GM21529 (cell line): ENCODE data around the gene CABP4.
A peak's percentile ranks its signal among the peaks of the same experiment; 100 is the strongest.
"Not testable (repeated sequence)": the region's sequence is repeated elsewhere in the genome, so short reads cannot be mapped to it uniquely, and the experiment has no call there.

Experiments used
- ATAC-seq: cut with Tn5 transposase; IDR thresholded peaks from one replicate; pipeline ENCODE4 v1.9.1; 2021; ENCODE audit not compliant: unreplicated experiment

Gene CABP4

DNA sequence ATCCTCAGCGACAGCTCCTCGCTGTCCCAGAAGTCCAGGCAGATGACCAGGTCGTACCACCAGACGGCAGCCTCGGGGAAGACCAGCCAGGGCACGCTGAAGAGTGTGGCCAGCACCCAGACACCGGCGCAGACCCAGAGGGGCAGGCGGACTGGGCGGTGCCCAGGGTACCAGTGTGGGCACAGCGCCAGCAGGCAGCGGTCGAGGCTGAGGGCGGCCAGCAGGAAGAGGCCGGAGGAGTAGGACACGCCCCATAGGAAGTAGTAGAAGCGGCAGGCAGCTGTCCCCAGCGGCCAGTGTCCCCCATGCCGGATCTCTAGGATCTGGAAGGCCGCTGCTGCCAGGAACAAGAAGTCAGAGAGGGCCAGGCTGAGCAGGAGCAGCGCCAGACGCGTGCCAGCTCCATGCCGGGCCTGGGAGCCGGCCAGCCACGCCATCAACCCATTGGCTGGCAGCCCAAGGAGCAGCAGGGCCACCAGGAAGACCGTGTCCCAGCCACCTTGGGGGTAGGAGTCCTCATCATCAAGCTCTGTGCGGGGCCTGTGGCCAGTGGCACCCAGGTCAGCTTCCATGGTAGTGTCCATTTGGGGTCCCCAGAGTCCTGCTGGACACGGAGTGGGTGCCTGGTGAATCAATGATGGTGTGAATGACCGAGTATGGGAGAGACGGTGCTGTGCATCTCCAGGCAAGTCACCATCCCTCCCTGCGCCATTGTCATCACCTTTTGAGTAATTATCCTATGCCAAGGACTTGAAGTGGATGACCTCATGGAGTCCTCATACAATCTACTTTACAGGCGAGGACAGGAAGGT is 2.8 kb upstream of the CABP4 start, which contains the start of gene GPR152:
Gene GPR152 (minus strand): TSS at position 589 of the 812 bp plus-strand sequence. CDS start 5 bp downstream, at position 584.
- no peak for ATAC-seq

GRCh38 chr11:67453816-67454732 is 1.1 kb upstream of the CABP4 start:
- ATAC-seq: no peak

GRCh38 chr11:67456068-67456705 is 1.0 kb downstream of the CABP4 start:
- ATAC-seq: no peak

DNA sequence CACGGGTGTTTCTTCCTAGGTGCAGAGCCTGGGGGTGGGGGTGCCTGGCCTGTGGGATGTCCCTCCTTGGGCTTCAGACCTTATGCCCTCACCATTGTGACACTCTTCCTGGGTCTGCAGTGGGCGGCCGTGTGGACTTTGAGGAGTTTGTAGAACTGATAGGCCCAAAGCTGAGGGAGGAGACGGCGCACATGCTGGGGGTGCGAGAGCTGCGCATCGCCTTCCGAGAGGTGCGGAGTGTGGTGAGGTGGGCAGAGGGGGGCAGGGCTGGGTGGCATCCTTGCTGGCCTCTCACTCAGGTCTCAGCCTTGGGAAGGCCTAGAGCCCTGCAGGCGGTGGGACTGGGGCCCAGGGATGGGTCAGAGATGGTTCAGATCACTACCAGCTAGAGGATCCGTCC is 2.3 kb downstream of the CABP4 start:
- ATAC-seq: no peak

DNA sequence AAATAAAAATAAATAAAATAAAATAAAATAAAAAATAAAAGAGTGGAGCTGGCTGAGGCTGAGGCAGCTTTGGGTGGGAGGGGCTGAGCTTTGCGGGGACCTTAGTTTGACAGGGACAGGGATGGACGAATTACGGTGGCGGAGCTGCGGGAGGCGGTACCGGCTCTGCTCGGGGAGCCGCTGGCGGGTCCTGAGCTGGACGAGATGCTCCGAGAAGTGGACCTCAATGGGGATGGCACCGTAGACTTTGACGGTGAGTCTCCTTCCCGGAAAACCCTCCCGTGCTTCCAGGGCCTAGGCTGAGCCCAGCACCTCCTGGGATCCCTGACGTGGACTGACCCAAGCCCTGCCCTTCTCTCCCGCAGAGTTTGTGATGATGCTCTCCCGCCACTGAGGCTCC is 3.1 kb downstream of the CABP4 start:
- ATAC-seq: no peak

GRCh38 chr11:67463186-67463585 is 8.0 kb downstream of the CABP4 start:
- ATAC-seq: no peak

DNA sequence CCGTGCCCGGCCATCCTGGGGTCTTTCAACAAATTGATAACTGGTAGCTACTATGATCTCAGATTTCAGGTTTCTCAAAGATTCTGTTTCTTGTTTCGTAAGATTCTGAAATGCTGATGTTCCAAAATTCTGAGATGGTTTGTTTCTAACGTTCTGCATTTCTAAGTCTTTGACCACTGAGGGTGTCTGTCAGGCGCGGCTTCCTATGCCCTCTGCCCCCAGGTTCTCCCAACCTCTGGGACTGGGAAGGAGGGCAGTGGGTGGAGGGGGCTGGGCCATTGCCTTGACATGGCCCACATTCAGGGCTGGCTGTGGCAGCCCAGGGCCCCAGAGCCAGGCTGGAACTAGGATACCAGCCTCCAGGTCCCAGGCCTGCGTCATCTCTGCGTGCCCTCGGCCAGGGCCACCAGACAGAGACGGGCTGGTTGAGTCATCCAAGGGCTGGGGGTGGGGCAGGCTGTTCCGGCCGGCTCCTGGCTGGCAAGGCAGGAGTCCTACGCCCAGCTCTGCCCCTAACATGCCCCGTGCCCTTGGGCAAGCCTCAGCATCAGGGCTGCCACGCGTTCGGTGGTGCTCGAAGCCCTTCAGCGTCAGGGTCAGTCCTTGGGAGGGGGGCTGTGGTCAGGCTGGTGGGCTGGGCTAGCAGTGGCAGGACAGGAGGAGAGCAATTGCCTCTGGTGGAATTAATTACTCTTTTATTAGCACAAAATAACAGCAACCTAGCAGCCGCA is 8.7 kb downstream of the CABP4 start:
- no peak for ATAC-seq

GRCh38 chr11:67464411-67465188 is 9.4 kb downstream of the CABP4 start:
- ATAC-seq: peak; percentile 43

DNA sequence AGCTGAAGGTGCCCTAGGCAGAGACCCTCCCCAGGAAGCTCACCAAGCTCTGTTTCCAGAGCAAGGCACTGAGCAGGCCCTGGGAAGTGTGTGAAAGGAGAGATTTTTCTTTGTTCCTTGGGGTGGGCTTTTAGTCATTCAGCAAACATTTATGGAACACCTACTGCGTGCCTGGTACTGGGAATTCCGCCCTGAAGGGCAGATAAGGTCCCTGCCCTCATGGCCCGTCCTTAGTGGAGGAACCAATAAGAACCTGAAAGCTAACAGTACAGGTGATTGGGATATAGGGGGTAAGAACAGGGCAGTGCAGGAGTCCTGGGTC is 10.0 kb downstream of the CABP4 start:
- ATAC-seq: no peak

GRCh38 chr11:67465530-67465929 is 10.4 kb downstream of the CABP4 start:
- not testable (repeated sequence) for ATAC-seq

DNA sequence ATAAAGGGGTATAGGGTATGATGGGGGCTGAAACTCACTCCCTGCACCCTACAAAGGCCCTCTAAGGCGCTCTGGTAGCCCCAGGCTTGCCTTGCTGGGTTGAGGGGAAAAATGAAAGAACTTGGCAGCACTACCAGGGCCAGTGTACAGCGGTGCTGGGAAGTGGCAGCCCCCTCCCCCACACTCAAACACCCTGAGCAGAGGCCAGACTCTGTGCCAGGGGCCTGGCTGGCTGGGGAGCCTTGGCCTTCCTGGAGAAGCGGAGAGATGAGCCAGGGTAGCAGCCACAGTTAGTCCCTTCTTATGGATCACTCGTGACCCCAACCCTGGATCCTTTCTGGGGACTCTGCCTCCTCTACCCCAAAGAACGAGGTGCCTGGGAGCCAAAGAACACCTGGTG is 11.2 kb downstream of the CABP4 start:
- no peak for ATAC-seq

GRCh38 chr11:67466962-67467771 is 12.0 kb downstream of the CABP4 start:
- no peak for ATAC-seq

- ATAC-seq: no peak
These were observed 12.9 kb downstream of the CABP4 start for GRCh38 chr11:67468056-67468455.

- no peak for ATAC-seq
These were observed 13.3 kb downstream of the CABP4 start for GRCh38 chr11:67468456-67468758.

DNA sequence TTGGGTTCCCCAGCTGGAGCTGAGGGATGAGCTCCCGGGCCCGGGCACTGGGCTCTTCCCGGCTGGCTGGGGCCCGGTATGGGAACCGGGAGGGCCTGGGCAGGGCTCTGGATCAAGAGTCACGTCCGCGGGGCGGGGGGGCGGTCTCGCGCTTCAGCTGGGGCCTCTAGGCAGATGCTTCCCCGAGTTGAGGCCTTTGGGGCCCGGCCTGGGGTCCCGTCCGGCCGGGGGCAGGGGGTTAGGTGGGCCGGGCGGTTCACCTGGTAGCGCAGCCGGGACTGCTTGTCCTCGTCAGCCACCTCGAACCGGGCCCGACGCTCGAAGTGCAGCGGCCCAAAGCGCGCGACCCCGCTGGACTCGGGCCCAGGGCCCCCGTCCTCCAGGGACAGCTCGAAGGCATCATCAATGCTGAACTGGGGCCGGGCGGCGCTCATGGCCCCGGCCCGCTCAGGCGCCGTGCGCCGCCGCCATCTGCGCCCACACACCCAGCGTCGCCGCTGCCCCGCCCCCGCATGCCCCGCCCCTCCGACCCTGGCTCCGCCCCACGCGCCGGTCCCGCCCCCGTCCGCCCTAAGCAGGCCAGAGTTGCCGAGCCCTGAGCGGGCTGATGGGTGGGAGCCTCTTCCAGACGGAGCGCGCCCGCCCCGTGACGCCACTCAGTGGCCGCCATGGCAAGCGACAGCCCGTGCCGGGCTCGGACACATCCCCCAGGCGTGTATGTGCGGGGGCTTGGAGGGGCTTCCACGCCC is 13.8 kb downstream of the CABP4 start, which contains the start of gene TMEM134:
Gene TMEM134 (minus strand): TSS at position 493 of the 749 bp plus-strand sequence. CDS start 59 bp downstream, at position 434.
- ATAC-seq: peak; percentile 68

DNA sequence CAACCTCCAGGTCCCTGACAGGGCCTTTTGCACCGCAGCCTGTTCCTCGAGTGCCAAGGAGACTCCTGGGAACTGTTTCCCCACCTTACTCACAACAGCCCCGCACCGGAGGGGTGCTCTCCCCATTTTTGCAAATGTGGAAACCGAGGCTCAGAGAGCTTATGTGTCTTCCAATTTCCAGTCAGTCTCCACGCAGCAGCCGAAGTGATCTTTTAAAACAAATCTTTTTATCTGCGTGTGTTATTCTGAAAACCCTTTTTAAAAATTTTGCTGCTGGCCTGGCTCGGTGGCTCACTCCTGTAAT is 14.3 kb downstream of the CABP4 start:
- ATAC-seq: no peak

DNA sequence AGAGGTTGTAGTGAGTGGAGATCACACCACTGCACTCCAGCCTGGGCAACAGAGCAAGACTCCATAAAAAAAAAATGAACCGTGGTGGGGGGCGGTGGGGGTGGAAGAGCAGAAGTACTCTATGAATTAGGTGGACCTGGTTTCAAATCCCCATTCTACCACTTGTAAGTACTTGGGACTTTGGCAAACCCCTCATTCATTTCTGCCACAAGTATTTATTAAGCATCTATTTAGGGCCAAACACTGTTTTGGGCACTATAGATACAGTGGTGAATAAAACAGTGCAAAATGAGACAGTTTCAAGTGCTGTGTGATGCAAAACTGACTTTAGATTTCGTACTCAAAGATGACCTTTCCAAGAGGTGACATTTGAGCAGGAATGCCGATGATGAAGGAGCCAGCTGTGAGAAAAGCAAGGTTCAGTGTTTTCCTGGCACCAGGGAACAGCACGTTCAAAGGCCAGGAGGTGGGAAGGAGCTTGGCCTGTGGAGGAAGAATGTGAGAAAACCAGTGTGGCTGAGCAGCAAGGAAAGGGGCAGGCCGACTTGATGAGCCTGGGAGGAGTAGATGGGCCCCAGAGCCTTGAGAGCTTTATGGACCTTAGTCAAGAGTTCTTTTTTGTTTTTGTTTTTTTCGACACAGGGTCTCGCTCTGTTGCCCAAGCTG is 15.3 kb downstream of the CABP4 start:
- ATAC-seq: no peak

- no peak for ATAC-seq
These were observed 17.7 kb downstream of the CABP4 start for GRCh38 chr11:67472882-67473281.
